ENCODE measurements around the gene CRAT.

DNA sequence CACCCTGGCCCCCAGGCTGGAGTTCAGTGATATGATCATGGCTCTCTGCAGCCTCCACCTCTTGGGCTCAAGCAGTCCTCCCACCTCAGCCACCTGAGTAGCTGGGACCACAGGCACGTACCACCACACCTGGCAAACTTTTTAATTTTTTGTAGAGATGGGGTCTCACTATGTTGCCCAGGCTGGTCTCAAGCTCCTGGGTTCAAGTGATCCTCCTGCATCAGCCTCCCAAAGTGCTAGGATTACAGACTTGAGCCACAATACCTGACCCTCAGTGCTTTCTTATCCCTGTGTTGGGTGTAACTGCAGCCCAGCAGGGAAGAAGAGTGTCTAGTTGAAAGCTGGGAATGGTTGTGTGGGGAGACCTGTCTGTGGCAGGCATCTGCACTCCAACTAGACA lies 11.5 kb upstream of the CRAT start:
- TF ChIP-seq, protein P1, sequence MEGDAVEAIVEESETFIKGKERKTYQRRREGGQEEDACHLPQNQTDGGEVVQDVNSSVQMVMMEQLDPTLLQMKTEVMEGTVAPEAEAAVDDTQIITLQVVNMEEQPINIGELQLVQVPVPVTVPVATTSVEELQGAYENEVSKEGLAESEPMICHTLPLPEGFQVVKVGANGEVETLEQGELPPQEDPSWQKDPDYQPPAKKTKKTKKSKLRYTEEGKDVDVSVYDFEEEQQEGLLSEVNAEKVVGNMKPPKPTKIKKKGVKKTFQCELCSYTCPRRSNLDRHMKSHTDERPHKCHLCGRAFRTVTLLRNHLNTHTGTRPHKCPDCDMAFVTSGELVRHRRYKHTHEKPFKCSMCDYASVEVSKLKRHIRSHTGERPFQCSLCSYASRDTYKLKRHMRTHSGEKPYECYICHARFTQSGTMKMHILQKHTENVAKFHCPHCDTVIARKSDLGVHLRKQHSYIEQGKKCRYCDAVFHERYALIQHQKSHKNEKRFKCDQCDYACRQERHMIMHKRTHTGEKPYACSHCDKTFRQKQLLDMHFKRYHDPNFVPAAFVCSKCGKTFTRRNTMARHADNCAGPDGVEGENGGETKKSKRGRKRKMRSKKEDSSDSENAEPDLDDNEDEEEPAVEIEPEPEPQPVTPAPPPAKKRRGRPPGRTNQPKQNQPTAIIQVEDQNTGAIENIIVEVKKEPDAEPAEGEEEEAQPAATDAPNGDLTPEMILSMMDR (IDR thresholded peaks at IDR 0.05 in 4 of 5, conservative IDR thresholded peaks at IDR 0.05 in 1 of 5) = no peak
- TF ChIP-seq POLR2A (IDR thresholded peaks at IDR 0.05) = no peak

Data from gastrocnemius medialis (tissue), 4 donors.